Mesangial cell (primary cell): ENCODE measurements around the gene BPIFB3. TPM values are rescaled to one million over a fixed set of nuclear protein-coding genes. Genes with fewer than 3 reads are reported as not detected.

Source experiments
- total RNA-seq: library from RNA; depleted of rRNA; stranded (reverse); fragments of >200 nt; gene quantifications from 2 replicates; pipeline ENCODE4 v1.2.3, GENCODE V29; 2015

The BPIFB3 gene
- not detected in 2 replicates for total RNA-seq

GRCh38 chr20:33053291-33054106, at the start of gene BPIFB3:
Gene BPIFB3, plus strand, starts transcription at chr20:33053903. Its CDS starts 1,533 bp downstream, at chr20:33055436.

GRCh38 chr20:33004141-33004751, 49.5 kb upstream of the BPIFB3 start, which contains the start of gene SUN5:
Gene SUN5, minus strand, starts transcription at chr20:33004433. Its CDS starts 93 bp downstream, at chr20:33004340.

GRCh38 chr20:33007376-33008335, 46.0 kb upstream of the BPIFB3 start, which contains the start of gene BPIFB2:
Gene BPIFB2, plus strand, starts transcription at chr20:33007704. Its CDS starts 871 bp downstream, at chr20:33008575.

GRCh38 chr20:33031531-33031930, 22.2 kb upstream of the BPIFB3 start, which contains the start of gene BPIFB6:
Gene BPIFB6, plus strand, starts transcription at chr20:33031648. Its CDS starts 0 bp downstream, at chr20:33031648.

GRCh38 chr20:33079259-33079658, 25.6 kb downstream of the BPIFB3 start, which contains the start of gene BPIFB4:
Gene BPIFB4, plus strand, starts transcription at chr20:33079643. Its CDS starts 1,884 bp downstream, at chr20:33081527.

Other genes with a start within 250 kb of the BPIFB3 start
- 57.3 and 90.8 TPM in 2 replicates for gene MAPRE1, start 233.9 kb upstream of the BPIFB3 start, total RNA-seq
- gene EFCAB8, start 195.0 kb upstream of the BPIFB3 start, total RNA-seq, result under 0.01 TPM in 1 of 2 replicates, not detected in the other
- gene SUN5, start 49.5 kb upstream of the BPIFB3 start, total RNA-seq, result not detected in 2 replicates
- gene BPIFB2, start 46.2 kb upstream of the BPIFB3 start, total RNA-seq, result not detected in 2 replicates
- not detected in 2 replicates for gene BPIFB6, start 22.3 kb upstream of the BPIFB3 start, total RNA-seq
- gene BPIFB4, start 25.7 kb downstream of the BPIFB3 start, total RNA-seq, result not detected in 2 replicates
- gene BPIFA2, start 114.3 kb downstream of the BPIFB3 start, total RNA-seq, result not detected in 2 replicates
- gene BPIFA3, start 163.4 kb downstream of the BPIFB3 start, total RNA-seq, result not detected in 2 replicates
- gene BPIFA1, start 182.1 kb downstream of the BPIFB3 start, total RNA-seq, result not detected in 2 replicates
- gene BPIFB1, start 229.3 kb downstream of the BPIFB3 start, total RNA-seq, result not detected in 2 replicates